ENCODE data around the gene PDE6A. TPM values are rescaled to one million over a fixed set of nuclear protein-coding genes. Genes with fewer than 3 reads are reported as not detected.
A peak's percentile ranks its signal among the peaks of the same experiment; 100 is the strongest.

Gene PDE6A
- total and polyA plus RNA-seq, 9 of the 15 experiments (the other 6 are each of a cell fraction or from before 2014, with no cell fraction given), result 0.01 to 0.04 (median 0.01) TPM; not detected in 6

DNA sequence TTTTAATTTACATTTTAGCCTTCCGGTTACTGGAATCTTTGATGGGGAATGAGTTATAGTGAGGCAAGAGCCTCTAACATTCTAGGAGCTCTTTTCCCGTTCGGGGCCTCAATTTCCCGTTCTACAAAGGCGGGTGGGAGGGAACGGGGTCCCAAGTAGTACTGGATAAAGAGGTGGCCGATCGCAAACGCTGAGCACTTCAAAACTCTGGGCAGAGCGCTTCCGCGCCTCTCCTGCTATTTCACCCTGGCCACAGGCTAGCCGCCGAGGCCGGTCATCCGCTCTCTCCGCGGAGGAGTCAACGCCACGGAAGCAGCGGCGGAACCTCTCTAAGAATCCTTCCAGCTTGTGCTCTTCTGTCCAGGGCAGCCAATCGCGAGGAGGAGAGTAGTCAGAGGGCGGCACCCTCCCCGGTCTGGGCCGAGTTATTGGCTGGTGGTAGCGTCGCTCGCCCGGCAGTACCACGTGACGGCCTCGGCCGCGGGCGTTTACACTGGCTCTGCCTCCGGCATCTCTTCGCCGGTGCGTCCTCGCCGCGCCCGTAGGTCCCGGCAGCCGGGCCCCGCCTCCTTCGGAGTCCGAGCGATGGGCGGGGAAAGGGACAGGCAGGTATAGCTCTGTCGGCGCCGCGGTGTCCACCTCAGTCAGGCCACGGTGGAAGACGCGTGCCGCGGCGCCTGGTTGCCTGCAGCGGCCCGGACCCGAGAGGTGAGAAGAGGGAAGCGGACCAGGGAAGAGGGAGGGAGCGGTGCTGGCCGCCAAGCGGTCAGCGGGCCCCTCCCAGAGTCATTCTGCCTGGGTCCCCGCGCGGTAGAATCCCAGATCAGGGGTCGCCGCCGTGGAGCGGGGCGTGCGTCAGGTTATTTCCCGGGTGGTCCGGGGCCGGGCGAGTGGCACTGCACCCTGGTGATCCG, 15.9 kb upstream of the PDE6A start, which contains the start of gene SLC26A2 (continued):
- TF ChIP-seq, protein P1, sequence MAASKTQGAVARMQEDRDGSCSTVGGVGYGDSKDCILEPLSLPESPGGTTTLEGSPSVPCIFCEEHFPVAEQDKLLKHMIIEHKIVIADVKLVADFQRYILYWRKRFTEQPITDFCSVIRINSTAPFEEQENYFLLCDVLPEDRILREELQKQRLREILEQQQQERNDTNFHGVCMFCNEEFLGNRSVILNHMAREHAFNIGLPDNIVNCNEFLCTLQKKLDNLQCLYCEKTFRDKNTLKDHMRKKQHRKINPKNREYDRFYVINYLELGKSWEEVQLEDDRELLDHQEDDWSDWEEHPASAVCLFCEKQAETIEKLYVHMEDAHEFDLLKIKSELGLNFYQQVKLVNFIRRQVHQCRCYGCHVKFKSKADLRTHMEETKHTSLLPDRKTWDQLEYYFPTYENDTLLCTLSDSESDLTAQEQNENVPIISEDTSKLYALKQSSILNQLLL (CRISPR knock-in tag; IDR thresholded peaks at IDR 0.05; ENCODE audit: borderline replicate concordance), result no peak
- no peak for TF ChIP-seq ZNF232 (CRISPR knock-in tag; IDR thresholded peaks at IDR 0.05)
- peak; percentile 77; the same call in 1 of the 2 replicates for TF ChIP-seq KAT7 (CRISPR knock-in tag; IDR thresholded peaks at IDR 0.05; ENCODE audit: borderline replicate concordance)
- TF ChIP-seq, protein P2, sequence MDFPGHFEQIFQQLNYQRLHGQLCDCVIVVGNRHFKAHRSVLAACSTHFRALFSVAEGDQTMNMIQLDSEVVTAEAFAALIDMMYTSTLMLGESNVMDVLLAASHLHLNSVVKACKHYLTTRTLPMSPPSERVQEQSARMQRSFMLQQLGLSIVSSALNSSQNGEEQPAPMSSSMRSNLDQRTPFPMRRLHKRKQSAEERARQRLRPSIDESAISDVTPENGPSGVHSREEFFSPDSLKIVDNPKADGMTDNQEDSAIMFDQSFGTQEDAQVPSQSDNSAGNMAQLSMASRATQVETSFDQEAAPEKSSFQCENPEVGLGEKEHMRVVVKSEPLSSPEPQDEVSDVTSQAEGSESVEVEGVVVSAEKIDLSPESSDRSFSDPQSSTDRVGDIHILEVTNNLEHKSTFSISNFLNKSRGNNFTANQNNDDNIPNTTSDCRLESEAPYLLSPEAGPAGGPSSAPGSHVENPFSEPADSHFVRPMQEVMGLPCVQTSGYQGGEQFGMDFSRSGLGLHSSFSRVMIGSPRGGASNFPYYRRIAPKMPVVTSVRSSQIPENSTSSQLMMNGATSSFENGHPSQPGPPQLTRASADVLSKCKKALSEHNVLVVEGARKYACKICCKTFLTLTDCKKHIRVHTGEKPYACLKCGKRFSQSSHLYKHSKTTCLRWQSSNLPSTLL (IDR thresholded peaks at IDR 0.05), result no peak
- TF ChIP-seq ZBTB12 (CRISPR knock-in tag; IDR thresholded peaks at IDR 0.05), result no peak
- no peak for TF ChIP-seq RFX1 (IDR thresholded peaks at IDR 0.05)
- no peak for TF ChIP-seq ZNF134 (CRISPR knock-in tag; conservative IDR thresholded peaks at IDR 0.05)
- TF ChIP-seq HSF4 (CRISPR knock-in tag; IDR thresholded peaks at IDR 0.05; ENCODE audit: borderline replicate concordance), result no peak
- TF ChIP-seq, protein P3, sequence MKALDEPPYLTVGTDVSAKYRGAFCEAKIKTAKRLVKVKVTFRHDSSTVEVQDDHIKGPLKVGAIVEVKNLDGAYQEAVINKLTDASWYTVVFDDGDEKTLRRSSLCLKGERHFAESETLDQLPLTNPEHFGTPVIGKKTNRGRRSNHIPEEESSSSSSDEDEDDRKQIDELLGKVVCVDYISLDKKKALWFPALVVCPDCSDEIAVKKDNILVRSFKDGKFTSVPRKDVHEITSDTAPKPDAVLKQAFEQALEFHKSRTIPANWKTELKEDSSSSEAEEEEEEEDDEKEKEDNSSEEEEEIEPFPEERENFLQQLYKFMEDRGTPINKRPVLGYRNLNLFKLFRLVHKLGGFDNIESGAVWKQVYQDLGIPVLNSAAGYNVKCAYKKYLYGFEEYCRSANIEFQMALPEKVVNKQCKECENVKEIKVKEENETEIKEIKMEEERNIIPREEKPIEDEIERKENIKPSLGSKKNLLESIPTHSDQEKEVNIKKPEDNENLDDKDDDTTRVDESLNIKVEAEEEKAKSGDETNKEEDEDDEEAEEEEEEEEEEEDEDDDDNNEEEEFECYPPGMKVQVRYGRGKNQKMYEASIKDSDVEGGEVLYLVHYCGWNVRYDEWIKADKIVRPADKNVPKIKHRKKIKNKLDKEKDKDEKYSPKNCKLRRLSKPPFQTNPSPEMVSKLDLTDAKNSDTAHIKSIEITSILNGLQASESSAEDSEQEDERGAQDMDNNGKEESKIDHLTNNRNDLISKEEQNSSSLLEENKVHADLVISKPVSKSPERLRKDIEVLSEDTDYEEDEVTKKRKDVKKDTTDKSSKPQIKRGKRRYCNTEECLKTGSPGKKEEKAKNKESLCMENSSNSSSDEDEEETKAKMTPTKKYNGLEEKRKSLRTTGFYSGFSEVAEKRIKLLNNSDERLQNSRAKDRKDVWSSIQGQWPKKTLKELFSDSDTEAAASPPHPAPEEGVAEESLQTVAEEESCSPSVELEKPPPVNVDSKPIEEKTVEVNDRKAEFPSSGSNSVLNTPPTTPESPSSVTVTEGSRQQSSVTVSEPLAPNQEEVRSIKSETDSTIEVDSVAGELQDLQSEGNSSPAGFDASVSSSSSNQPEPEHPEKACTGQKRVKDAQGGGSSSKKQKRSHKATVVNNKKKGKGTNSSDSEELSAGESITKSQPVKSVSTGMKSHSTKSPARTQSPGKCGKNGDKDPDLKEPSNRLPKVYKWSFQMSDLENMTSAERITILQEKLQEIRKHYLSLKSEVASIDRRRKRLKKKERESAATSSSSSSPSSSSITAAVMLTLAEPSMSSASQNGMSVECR (CRISPR knock-in tag; IDR thresholded peaks at IDR 0.05), result peak; percentile 80
- TF ChIP-seq ZFP1 (CRISPR knock-in tag; IDR thresholded peaks at IDR 0.05), result no peak
- peak; percentile 84; the same call in 1 of the 2 replicates for TF ChIP-seq MTA3 (IDR thresholded peaks at IDR 0.05; ENCODE audit: borderline replicate concordance)
- no peak for TF ChIP-seq CREB3 (tag; conservative IDR thresholded peaks at IDR 0.05; ENCODE audit: low read depth)
